Osteocyte (in vitro differentiated cells): ENCODE data around the gene HID1. TPM values are rescaled to one million over a fixed set of nuclear protein-coding genes. Genes with fewer than 3 reads are reported as not detected.
A peak's percentile ranks its signal among the peaks of the same experiment; 100 is the strongest.

ENCODE experiments used
- DNase-seq: peaks from one replicate; pipeline ENCODE4 v3.0.0; 2021; ENCODE audit warnings: mixed read lengths; ENCODE audit not compliant: unreplicated experiment; ENCODE audit errors: extremely low spot score
- H3K27ac Mint-ChIP-seq: one replicate; pipeline ENCODE4 v1.8.0; 2021; ENCODE audit warnings: mild to moderate bottlenecking, mixed read lengths; ENCODE audit not compliant: unreplicated experiment
- H3K27me3 Mint-ChIP-seq: one replicate; pipeline ENCODE4 v1.8.0; 2021; ENCODE audit warnings: mixed read lengths; ENCODE audit not compliant: unreplicated experiment
- H3K36me3 Mint-ChIP-seq: one replicate; pipeline ENCODE4 v1.8.0; 2021; ENCODE audit warnings: mixed read lengths; ENCODE audit not compliant: unreplicated experiment
- H3K4me1 Mint-ChIP-seq: one replicate; pipeline ENCODE4 v1.8.0; 2021; ENCODE audit warnings: mixed read lengths; ENCODE audit not compliant: unreplicated experiment
- H3K4me3 Mint-ChIP-seq: one replicate; pipeline ENCODE4 v1.8.0; 2021; ENCODE audit warnings: mild to moderate bottlenecking, moderate library complexity, mixed read lengths; ENCODE audit not compliant: unreplicated experiment
- H3K9me3 Mint-ChIP-seq: one replicate; pipeline ENCODE4 v1.8.0; 2021; ENCODE audit warnings: mixed read lengths; ENCODE audit not compliant: unreplicated experiment
- total RNA-seq: library from RNA; stranded (reverse); gene quantifications from 2 replicates; pipeline ENCODE4 v1.2.1, GENCODE V29; 2021
- TF ChIP-seq, protein P1 (sequence below): fragments of 200-600 bp; sonication (generic); IDR thresholded peaks from 2 replicates; pipeline ENCODE4 v1.5.0; 2021; ENCODE audit warnings: antibody characterized with exemption, mild to moderate bottlenecking, moderate library complexity

Gene HID1
- total RNA-seq, 1 donor from 2014 or later, result 10.1 TPM

DNA sequence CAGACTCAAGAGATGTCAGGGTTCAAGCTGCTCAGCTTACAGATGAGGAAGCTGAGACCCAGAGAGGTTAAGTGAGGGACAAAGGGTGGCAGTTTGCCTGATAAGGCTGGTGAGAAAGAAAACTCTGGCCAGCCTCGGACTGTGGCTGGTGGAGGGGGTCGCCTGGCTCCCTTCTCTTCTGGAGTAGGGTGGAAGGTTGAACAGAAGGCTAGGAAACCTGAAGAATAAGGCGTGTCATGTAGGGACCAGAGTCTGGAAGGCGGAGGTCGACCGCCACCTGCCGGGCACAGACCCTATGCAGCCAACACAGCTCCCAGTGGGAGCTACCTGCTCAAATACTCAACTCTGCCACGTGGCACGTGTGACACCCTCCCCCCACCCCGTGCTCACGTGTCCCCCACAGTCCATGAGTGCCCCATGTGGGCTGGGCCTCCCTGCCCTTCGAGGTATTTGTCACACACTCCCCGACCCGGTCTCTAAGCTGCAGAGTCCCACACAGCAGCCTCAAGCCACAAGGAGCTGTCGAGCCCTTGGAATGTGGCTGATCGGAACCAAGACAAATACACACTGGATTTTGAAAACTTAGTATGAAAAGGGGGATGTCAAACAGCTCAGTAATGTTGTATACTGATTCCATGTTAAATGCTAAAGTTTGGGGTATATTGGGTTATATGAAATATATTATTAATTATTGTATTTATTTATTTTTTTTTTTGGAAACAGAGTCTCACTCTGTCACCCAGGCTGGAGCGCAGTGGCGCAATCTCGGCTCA, 11.8 kb downstream of the HID1 start:
- TF ChIP-seq, protein P1, sequence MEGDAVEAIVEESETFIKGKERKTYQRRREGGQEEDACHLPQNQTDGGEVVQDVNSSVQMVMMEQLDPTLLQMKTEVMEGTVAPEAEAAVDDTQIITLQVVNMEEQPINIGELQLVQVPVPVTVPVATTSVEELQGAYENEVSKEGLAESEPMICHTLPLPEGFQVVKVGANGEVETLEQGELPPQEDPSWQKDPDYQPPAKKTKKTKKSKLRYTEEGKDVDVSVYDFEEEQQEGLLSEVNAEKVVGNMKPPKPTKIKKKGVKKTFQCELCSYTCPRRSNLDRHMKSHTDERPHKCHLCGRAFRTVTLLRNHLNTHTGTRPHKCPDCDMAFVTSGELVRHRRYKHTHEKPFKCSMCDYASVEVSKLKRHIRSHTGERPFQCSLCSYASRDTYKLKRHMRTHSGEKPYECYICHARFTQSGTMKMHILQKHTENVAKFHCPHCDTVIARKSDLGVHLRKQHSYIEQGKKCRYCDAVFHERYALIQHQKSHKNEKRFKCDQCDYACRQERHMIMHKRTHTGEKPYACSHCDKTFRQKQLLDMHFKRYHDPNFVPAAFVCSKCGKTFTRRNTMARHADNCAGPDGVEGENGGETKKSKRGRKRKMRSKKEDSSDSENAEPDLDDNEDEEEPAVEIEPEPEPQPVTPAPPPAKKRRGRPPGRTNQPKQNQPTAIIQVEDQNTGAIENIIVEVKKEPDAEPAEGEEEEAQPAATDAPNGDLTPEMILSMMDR, result peak; percentile 46
- no peaks in the 10 kb centered on the region for H3K9me3 Mint-ChIP-seq
- H3K27ac Mint-ChIP-seq, result no peak overlapping the region
- H3K4me3 Mint-ChIP-seq, result no peak overlapping the region
- no peaks in the 10 kb centered on the region for H3K36me3 Mint-ChIP-seq
- peaks cover 3% of the 10 kb centered on the region for H3K27me3 Mint-ChIP-seq
- no peaks in the 10 kb centered on the region for H3K4me1 Mint-ChIP-seq
- DNase-seq, result no peak

DNA sequence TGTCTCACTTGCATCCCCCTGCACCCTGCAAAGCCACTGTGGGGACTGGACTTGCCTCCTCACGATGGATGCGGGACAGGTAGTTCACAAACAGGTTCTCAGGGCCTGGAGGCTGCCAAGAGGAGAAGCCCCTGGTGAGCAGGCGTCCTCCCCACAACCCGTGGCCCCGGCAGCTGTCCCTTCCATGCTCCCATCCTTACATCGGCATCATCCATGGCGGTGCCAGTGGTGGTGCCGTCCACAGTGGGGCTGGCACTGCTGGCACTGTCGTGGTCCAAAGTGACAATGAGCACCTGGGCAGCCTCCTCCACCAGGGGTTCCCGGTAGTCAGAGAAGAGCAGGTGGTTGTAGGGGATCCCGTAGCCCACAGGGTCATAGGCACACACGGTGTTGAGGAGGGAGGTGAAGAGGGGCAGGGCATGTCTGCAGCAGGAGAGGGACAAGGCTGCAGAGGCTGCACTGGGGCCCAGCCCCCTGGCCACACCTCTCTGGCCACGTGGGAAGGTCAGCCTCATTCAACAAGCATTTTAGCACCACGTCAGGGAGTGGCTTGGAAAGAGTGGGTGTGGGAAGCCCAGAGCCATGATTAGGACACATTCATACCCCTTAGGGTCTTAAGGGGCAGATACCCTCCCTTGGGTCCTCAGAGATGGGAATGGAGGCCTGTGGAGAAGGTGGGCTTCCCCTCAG, 12.6 kb downstream of the HID1 start:
- DNase-seq, result no peak
- TF ChIP-seq, protein P1, result no peak
- Mint-ChIP-seq H3K27me3 (peaks cover 3% of the 10 kb centered on the region), H3K4me3 (no peak overlapping the region), H3K4me1 (no peaks in the 10 kb centered on the region), H3K9me3 (no peaks in the 10 kb centered on the region), H3K27ac (no peak overlapping the region), H3K36me3 (no peaks in the 10 kb centered on the region)

DNA sequence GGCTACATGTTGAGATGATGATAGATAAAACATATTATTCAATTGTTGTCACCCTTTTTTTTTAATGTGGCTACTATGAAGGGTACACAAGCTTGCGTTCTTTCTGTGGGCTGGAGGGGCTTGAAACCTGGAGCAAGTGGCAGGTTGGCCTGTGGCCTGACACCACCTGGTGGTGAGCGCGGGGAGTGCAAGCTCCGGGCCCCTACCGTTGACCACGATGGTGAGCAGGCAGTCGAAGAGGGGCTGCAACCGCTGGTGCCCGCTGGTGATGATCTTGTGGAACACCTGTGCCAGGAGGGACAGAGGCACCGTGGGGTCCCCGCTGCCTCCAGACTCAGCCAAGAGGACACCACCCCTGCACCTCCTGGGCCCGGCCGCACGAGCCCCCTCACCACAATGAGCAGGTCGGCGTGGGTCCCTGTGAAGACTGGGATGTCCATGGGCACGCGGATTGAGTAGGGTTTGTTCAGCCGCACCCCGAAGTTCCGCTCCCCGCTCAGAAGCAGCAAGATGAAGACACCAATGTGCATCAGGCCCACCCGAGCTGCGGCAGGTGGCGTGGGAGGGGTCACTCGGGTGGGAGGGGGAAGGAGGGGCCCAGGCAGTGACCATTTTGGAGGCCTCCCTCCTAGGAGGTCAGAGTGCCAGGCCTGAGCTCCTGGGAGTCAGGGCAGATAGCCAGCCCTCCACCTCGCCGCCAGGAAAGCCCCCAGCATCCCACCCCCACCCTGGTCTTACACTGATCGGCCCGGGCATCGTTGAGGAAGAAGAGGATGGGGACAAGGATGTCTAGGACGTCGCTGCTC, 14.4 kb downstream of the HID1 start:
- TF ChIP-seq, protein P1, result peak; percentile 92
- DNase-seq, result peak; percentile 93
- Mint-ChIP-seq H3K9me3 (no peaks in the 10 kb centered on the region), H3K27ac (no peak overlapping the region), H3K27me3 (peaks cover 3% of the 10 kb centered on the region), H3K4me1 (no peaks in the 10 kb centered on the region), H3K36me3 (no peaks in the 10 kb centered on the region), H3K4me3 (no peak overlapping the region)

- H3K9me3 Mint-ChIP-seq, result no peaks in the 10 kb centered on the region
- H3K4me1 Mint-ChIP-seq, result no peaks in the 10 kb centered on the region
- H3K4me3 Mint-ChIP-seq, result no peak overlapping the region
- DNase-seq, result no peak
- H3K27ac Mint-ChIP-seq, result no peak overlapping the region
- TF ChIP-seq, protein P1, result no peak
- H3K36me3 Mint-ChIP-seq, result no peaks in the 10 kb centered on the region
- H3K27me3 Mint-ChIP-seq, result peaks cover 3% of the 10 kb centered on the region
Observed at GRCh38 chr17:74956093-74956492, 16.5 kb downstream of the HID1 start.
